ENCODE data around the gene PTPN1. TPM values are rescaled to one million over a fixed set of nuclear protein-coding genes. Genes with fewer than 3 reads are reported as not detected.
"Not testable (repeated sequence)": the region's sequence is repeated elsewhere in the genome, so short reads cannot be mapped to it uniquely, and the experiment has no call there.

PTPN1 gene
- total RNA-seq, 4 donors from 2014 or later: 22.2 to 107 (median 42.7) TPM

- TF ChIP-seq CTCF (IDR thresholded peaks at IDR 0.05): no peak
- no peak for ATAC-seq (ENCODE audit: low FRiP score)
- no peak for DNase-seq (ENCODE audit: low spot score)
Observed at GRCh38 chr20:50533061-50533460, 22.9 kb downstream of the PTPN1 start.

GRCh38 chr20:50533464-50533863, 23.3 kb downstream of the PTPN1 start:
- TF ChIP-seq CTCF (IDR thresholded peaks at IDR 0.05): no peak
- no peak for ATAC-seq (ENCODE audit: low FRiP score)

GRCh38 chr20:50534567-50534966, 24.4 kb downstream of the PTPN1 start:
- no peak for DNase-seq (ENCODE audit: low spot score)
- no peak for TF ChIP-seq CTCF (IDR thresholded peaks at IDR 0.05)
- peak; percentile 70 for ATAC-seq (ENCODE audit: low FRiP score)

More at GRCh38 chr20:50533464-50533863, 23.3 kb downstream of the PTPN1 start:
- DNase-seq (ENCODE audit: low spot score): no peak

- DNase-seq (ENCODE audit: low spot score) (no peak), ATAC-seq (ENCODE audit: low FRiP score) (no peak)
- no peak for TF ChIP-seq CTCF (IDR thresholded peaks at IDR 0.05)
Observed at GRCh38 chr20:50535162-50535561, 25.0 kb downstream of the PTPN1 start.

GRCh38 chr20:50536333-50536732, 26.1 kb downstream of the PTPN1 start:
- TF ChIP-seq CTCF (IDR thresholded peaks at IDR 0.05): no peak
- ATAC-seq (ENCODE audit: low FRiP score): no peak
- no peak for DNase-seq (ENCODE audit: low spot score)

- TF ChIP-seq CTCF (IDR thresholded peaks at IDR 0.05): no peak
- no peak for ATAC-seq (ENCODE audit: low FRiP score)
- DNase-seq (ENCODE audit: low spot score): no peak
Observed at GRCh38 chr20:50537546-50538201, 27.5 kb downstream of the PTPN1 start.

GRCh38 chr20:50538276-50538675, 28.1 kb downstream of the PTPN1 start:
- ATAC-seq (ENCODE audit: low FRiP score) (no peak), DNase-seq (ENCODE audit: low spot score) (no peak)
- no peak for TF ChIP-seq CTCF (IDR thresholded peaks at IDR 0.05)

GRCh38 chr20:50539798-50540197, 29.6 kb downstream of the PTPN1 start:
- ATAC-seq (ENCODE audit: low FRiP score): not testable (repeated sequence)

More at GRCh38 chr20:50539798-50540197, 29.6 kb downstream of the PTPN1 start:
- DNase-seq (ENCODE audit: low spot score): not testable (repeated sequence)

All from omental fat pad (tissue), 4 donors.